Globus pallidus (tissue), 1 donor: ENCODE data around the gene SEC14L5.

Experiments
- DNase-seq: peaks from one replicate; pipeline ENCODE4 v3.0.0-alpha.2; 2015; ENCODE audit warnings: low spot score

Gene SEC14L5

DNA sequence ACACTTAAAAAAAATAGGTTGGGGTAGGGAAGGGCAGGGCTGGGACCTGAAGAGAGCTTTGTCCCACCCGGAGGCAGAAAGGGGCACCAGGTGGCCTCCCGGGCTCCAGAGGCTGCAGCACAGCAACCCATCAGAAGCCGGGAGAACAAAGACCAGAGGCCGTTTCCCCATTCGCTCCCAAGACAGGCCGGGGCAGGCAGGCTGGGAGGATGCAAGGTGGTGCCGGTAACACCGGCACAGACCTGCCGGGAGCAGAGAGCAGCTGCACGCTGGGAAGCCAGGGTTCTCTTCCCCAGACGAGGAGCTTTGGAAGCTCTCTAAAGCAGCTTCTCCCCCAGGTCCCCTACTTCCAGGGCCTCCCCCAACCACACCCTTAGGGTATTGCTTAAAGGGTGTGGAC is 26.7 kb upstream of the SEC14L5 start:
- no peak for DNase-seq

GRCh38 chr16:4933433-4933832 is 24.7 kb upstream of the SEC14L5 start:
- no peak for DNase-seq

DNA sequence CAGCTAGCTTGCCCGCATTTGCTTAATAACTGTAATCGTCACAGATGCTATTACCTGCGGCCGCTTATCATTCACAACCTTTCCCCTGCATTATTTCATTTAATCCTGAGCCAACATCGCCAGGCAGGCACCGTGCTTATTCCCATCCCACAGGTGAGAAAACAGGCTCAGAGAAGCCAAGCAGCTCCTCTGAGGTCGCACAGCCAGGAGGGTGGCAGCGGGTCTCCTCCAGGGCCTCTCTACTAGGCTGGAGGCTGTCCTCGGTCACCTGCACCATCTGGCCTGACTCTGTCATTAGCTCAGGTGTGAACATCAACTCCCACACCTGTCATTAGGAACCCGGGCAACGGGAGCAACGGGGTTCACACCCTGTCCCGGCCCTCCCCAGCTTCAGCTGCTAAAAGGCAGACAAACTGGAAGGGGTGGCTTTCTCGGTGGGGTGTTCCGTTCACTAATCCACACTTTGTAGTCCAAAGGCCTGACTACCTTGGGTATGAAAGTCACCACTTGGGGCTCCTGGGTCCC is 24.2 kb upstream of the SEC14L5 start:
- DNase-seq, result no peak

DNA sequence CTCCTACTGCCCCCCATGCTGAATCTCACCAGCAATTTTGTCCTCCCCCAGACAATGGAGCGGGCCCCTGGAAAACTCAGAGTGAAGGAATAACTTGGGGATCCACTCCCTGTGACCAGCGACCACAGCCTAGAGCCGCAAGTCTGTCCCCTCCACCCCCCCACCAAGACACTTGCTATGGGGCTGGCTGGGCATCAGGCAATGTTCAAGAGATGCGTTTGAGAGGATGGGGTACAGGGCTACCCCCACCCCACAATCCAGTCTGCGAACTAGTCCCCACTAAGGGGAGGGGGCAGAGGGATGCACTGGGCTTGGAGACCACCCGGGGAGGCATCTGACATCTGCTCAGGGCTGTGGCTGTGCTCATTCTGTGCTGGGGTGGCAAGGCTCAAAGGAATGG is 23.5 kb upstream of the SEC14L5 start:
- no peak for DNase-seq

GRCh38 chr16:4935241-4935855 is 22.8 kb upstream of the SEC14L5 start:
- DNase-seq, result no peak

GRCh38 chr16:4936181-4936990 is 21.7 kb upstream of the SEC14L5 start:
- DNase-seq, result no peak

DNA sequence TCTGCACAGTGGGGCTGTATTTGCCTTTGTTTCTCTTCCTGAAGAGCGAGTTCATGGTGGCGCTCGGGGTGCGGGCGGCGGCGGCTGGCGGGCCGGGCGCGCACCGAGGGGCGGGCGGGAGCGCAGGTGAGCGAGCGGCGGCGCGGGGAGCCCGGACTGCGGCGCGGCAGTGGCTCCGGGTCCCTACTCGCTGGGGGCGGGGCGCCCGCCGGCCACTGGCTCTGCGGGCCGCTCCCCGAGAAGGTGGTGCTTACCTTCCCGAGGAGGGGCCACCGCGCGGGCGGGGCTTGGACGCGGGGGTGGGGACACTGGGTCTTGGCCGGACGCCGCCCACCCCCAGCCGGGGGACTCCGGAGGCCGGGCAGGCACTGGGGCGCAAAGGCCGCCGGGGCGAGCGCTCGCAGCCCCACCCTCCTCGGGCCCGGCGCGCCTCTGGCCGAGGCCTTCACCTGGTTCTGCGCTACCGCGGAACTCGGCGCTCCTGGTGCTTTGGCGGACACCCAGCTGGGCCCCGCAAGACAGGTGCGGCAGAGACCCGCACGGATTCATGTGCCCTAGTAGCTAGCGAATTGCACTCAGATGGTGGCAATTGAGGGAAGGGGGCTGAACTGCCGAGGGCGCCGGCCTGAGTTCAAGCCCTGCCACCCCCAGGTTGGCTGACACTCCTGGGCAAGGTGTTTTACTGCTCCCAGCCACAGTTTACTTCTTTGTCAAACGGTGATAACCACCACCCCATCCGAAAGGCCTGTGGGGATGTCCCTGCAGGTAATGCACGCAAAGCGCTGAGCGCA is 20.9 kb upstream of the SEC14L5 start, which contains the start of gene PPL:
Gene PPL, minus strand, starts transcription at position 158 of the 791 bp plus-strand sequence. Its CDS starts 103 bp downstream, at position 55.
- no peak for DNase-seq

GRCh38 chr16:4937782-4938682 is 20.1 kb upstream of the SEC14L5 start:
- DNase-seq, result no peak

DNA sequence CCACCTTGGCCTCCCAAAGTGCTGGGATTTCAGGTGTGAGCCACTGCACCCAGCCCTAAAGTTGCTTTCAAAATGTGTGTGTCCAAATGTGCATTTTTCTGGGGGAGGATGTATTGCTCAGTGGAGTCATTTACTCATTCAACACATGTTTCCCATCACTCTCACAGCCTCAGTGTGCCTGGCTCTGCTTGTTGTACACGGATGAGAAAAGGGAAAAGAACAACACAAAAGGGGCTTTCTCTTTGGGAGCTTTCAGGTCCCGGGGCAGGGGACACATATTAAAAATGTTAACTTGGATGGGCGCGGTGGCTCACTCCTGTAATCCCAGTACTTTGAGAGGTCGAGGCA is 19.5 kb upstream of the SEC14L5 start:
- no peak for DNase-seq

DNA sequence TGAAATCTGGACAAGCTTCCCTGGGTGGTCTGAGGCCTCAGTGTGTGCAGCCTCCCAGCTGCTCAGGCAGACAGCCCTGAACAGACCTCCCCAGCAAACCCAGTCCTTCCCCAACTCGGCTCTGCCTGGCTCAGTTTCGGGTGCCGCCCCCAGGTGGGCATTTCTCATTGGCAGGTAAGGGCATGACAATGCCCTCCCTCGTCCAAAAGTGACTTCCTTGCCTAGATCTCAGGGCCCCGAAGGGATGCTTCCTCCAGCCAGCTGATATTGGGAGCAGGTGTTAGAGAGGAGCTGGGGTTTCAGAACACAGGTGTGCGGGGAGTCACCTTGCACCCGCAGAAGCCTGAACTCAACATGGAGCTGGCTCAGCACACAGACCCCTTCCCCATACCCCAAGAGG is 17.4 kb upstream of the SEC14L5 start:
- DNase-seq, result no peak

GRCh38 chr16:4942481-4942880 is 15.6 kb upstream of the SEC14L5 start:
- no peak for DNase-seq

DNA sequence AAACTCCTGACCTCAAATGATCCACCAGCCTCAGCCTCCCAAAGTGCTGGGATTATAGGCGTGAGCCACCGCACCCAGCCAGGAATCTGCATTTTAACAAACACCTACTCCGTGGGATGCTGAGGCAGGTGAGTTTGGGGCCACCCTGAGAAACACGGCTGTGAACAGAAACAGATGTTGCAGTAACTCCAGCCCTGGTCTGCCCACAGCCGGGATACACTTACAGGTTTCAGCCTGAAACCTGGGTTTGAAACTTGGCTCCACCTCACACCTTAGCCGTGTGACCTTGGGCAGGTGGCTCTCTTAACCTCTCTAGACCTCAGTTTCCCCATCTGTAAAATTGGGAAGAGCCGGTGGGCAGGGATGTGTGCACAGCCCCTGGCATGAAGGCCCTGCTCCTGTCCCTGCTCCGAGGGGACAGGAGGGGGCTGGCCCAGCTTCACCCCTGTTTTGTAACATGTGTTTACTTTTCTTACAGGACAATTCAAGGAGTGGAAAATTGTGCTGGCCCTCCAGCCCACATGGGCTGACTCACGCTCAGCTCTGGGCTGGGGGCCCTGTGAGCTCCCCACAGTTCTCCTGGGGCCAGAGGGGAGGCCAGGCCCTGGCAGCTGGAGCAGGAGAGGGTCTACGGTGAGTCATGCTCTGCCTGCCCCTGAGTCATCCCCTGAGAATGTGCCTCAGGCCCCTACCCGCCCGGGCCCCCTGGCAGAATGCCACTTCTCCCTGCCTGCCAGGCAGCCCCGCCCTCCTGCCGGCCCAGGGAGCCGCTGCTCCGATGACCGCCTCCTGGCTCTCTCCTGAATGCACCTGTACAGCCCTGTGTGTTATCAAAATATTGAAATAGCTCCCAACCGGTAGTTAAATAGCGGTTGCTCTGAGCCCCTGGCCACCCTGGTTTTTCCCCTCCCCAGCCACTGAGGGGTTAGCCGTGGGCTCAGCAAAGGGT is 13.5 kb upstream of the SEC14L5 start:
- no peak for DNase-seq

GRCh38 chr16:4945560-4946502 is 12.3 kb upstream of the SEC14L5 start:
- DNase-seq, result no peak

- no peak for DNase-seq
Measured at GRCh38 chr16:4946917-4947316, 11.2 kb upstream of the SEC14L5 start.

GRCh38 chr16:4947722-4948503 is 10.2 kb upstream of the SEC14L5 start:
- DNase-seq, result no peak

DNA sequence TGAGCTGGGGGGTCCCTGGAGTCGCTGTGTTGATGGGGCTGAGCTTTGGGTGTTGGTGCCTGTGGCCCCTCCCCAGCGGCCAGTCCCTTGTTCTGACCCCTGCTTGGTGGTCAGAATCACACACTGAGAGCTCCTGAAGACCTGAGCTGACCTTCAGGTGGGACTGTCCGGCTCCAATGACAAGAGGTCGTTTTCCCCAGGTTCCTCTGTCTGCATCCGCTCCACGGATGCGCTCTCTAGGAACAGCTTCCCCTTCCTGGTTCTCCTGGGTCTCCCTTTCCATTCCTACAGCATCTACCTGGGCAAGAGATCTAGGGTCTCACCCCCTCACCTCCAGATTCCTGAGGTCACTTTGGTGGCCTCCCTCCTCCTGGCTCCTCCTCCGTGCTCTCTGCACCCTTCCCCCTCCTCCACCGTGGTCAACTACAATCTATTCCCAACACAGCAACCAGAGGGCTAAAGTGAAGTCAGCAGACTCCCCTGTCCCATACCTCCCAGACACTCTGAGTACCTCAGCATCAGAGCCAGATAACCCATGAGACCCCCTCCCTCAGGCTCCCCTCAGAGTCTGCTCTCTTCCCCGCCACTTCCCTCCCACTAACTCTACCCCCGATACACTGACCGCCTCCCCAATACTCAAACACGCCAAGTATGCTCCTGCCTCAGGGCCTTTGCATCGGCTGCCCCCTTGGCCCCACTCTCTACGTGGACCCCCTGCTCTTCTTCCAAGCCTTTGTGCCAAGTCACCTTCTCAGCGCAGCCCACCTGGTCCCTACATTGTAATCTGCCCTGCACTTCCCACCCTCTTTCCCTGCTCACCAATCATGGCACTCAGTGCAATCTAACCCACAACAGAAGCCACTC is 9.0 kb upstream of the SEC14L5 start:
- no peak for DNase-seq

DNA sequence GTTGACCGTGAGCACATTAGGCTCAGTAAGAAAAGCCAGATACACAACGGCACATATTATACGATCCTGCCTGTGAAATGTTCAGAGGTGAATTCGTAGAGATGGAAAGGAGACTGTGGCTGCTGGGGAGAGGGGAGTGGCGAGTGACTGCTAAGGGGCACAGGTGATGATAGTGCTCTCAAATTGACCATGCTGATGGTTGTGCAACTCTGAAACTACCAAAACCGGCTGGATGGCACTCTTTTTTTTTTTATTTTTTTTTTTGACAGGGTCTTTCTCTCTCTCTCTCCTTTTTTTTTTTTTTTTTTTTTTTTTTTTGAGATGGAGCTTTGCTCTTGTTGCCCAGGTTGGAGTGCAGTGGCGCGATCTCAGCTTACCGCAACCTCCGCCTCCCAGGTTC is 8.1 kb upstream of the SEC14L5 start:
- DNase-seq, result no peak
